ENCODE results near the gene CARD10. TPM values are rescaled to one million over a fixed set of nuclear protein-coding genes. Genes with fewer than 3 reads are reported as not detected.

CARD10 gene
- total RNA-seq, 1 experiment from 2014 or later, result 17.7 TPM

DNA sequence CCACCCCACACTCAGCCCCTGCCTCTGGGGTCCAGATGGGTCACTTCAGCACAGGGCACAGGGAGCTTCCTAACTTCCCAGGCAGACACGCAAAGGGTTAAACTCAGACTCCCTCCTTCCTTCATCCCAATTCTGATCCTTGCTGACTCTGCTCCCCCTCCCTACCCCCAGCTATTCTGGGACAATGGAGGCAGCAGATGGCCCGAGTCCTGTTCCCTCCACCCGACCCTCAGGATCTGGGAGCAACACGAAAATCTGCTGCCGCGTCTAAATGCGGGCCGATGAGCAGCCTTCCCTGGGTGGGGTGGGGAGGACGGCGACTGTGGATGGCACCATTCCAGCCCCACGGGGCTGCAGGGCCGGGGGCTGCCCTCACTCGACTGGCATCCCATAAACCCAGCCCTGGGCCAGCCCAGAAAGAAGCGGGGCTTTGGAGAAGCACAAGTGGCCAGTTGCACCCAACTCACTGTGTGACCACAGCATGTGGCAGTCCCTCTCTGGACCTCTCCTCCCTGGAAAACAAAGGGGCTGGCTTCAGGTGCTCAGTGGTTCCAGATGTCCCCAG, 51.7 kb downstream of the CARD10 start:
- H3K27me3 ChIP-seq (ENCODE audit: insufficient read depth, low read length), result no peaks in the 10 kb centered on the region
- H3K4me2 ChIP-seq (ENCODE audit: insufficient read depth, insufficient read length, low read length), result no peak overlapping the region
- H3K23ac ChIP-seq (ENCODE audit: insufficient read length, low read depth, low read length), result no peak overlapping the region
- TF ChIP-seq, protein P1, sequence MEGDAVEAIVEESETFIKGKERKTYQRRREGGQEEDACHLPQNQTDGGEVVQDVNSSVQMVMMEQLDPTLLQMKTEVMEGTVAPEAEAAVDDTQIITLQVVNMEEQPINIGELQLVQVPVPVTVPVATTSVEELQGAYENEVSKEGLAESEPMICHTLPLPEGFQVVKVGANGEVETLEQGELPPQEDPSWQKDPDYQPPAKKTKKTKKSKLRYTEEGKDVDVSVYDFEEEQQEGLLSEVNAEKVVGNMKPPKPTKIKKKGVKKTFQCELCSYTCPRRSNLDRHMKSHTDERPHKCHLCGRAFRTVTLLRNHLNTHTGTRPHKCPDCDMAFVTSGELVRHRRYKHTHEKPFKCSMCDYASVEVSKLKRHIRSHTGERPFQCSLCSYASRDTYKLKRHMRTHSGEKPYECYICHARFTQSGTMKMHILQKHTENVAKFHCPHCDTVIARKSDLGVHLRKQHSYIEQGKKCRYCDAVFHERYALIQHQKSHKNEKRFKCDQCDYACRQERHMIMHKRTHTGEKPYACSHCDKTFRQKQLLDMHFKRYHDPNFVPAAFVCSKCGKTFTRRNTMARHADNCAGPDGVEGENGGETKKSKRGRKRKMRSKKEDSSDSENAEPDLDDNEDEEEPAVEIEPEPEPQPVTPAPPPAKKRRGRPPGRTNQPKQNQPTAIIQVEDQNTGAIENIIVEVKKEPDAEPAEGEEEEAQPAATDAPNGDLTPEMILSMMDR (conservative IDR thresholded peaks at IDR 0.05), result no peak
- no peak overlapping the region for H4K91ac ChIP-seq (ENCODE audit: insufficient read length, low read depth, low read length)
- no CpG with 5 or more reads among the region's 14 CpGs for whole genome bisulfite sequencing (ENCODE audit: extremely low coverage, insufficient read length, low lambda C conversion rate)
- no peaks in the 10 kb centered on the region for H3K36me3 Mint-ChIP-seq (ENCODE audit: insufficient read depth in 1 of 3, low read depth in 3 of 3)
- peaks cover 0 to 24% of the 10 kb centered on the region in 2 experiments; a peak in 2 of 4 replicates for H3K4me1 Mint-ChIP-seq
- no peak overlapping the region for H2BK20ac ChIP-seq (ENCODE audit: low read depth, low read length, poor library complexity, severe bottlenecking)
- H2BK120ac ChIP-seq (ENCODE audit: low read depth, low read length, poor library complexity, severe bottlenecking), result no peak overlapping the region
- H4K5ac ChIP-seq (ENCODE audit: insufficient read length, low read depth, low read length), result no peak overlapping the region
- no peaks in the 10 kb centered on the region for H3K23me2 ChIP-seq (ENCODE audit: insufficient read length, low read depth, low read length, poor library complexity, severe bottlenecking)
- H3K56ac ChIP-seq (ENCODE audit: insufficient read length, low read depth, low read length), result no peak overlapping the region
- H3K27me3 Mint-ChIP-seq (ENCODE audit: low read depth), result peaks cover 17% of the 10 kb centered on the region
- DNase-seq, result no peak
- no peak overlapping the region for H3K27ac ChIP-seq (ENCODE audit: insufficient read length, low read depth, low read length)
- no peak overlapping the region for H3K4ac ChIP-seq (ENCODE audit: low read depth, low read length)
- H3K14ac ChIP-seq (ENCODE audit: insufficient read depth, low read length), result no peak overlapping the region
- H3K18ac ChIP-seq (ENCODE audit: insufficient read length, low read depth, low read length), result no peak overlapping the region
- no peak overlapping the region for H2BK15ac ChIP-seq (ENCODE audit: low read depth, low read length)
- H3K27ac Mint-ChIP-seq, result no peak overlapping the region
- no peaks in the 10 kb centered on the region for H4K20me1 ChIP-seq (ENCODE audit: control insufficient read depth, insufficient read depth, insufficient read length)
- no peaks in the 10 kb centered on the region for H3K79me2 ChIP-seq (ENCODE audit: insufficient read depth, low read length)
- no peak overlapping the region for H2BK12ac ChIP-seq (ENCODE audit: insufficient read length, low read depth, low read length)
- no peak overlapping the region for H3T11ph ChIP-seq (ENCODE audit: low read length)
- H2BK5ac ChIP-seq (ENCODE audit: insufficient read length, low read length), result no peak overlapping the region
- no peaks in the 10 kb centered on the region for H3K9me3 Mint-ChIP-seq
- H3K9me3 ChIP-seq (ENCODE audit: control insufficient read depth, low read depth, low read length), result no peaks in the 10 kb centered on the region
- no peak overlapping the region for H3K4me3 Mint-ChIP-seq
- H3K4me1 ChIP-seq (ENCODE audit: insufficient read depth, low read length), result no peaks in the 10 kb centered on the region; the same call in 1 of the 2 replicates
- H3K9ac ChIP-seq (ENCODE audit: extremely low read depth, insufficient read length, low read length), result no peak overlapping the region
- no peak overlapping the region for H2AK5ac ChIP-seq (ENCODE audit: insufficient read length, low read length)
- no peak overlapping the region for H4K8ac ChIP-seq (replicated peaks; ENCODE audit: insufficient read length, low read depth, low read length)
- no peaks in the 10 kb centered on the region for H3K79me1 ChIP-seq (ENCODE audit: insufficient read depth, low read depth, low read length, poor library complexity, severe bottlenecking)
- no peak overlapping the region for H2AFZ ChIP-seq (ENCODE audit: low read length)
